ENCODE data around the gene GSTP1. TPM values are rescaled to one million over a fixed set of nuclear protein-coding genes. Genes with fewer than 3 reads are reported as not detected.

The GSTP1 gene
- total RNA-seq, 4 donors from 2014 or later, result 410 to 885 (median 651) TPM

- peak overlapping the region; percentile 76 to 83 for H3K27ac ChIP-seq
- H3K9me3 ChIP-seq, result no peaks in the 10 kb centered on the region
- H3K4me3 ChIP-seq, result peak overlapping the region; percentile 79 to 91
- H3K27me3 ChIP-seq, result no peaks in the 10 kb centered on the region
- DNase-seq, result no peak
- intact Hi-C loops (cut with DNase I; ENCODE audit: low total_unique reads), result no loop called here
- H3K4me1 ChIP-seq, result peaks cover 7 to 8% of the 10 kb centered on the region in 2 donors
- no peak for TF ChIP-seq POLR2A (IDR thresholded peaks at IDR 0.05)
- TF ChIP-seq, protein P1, sequence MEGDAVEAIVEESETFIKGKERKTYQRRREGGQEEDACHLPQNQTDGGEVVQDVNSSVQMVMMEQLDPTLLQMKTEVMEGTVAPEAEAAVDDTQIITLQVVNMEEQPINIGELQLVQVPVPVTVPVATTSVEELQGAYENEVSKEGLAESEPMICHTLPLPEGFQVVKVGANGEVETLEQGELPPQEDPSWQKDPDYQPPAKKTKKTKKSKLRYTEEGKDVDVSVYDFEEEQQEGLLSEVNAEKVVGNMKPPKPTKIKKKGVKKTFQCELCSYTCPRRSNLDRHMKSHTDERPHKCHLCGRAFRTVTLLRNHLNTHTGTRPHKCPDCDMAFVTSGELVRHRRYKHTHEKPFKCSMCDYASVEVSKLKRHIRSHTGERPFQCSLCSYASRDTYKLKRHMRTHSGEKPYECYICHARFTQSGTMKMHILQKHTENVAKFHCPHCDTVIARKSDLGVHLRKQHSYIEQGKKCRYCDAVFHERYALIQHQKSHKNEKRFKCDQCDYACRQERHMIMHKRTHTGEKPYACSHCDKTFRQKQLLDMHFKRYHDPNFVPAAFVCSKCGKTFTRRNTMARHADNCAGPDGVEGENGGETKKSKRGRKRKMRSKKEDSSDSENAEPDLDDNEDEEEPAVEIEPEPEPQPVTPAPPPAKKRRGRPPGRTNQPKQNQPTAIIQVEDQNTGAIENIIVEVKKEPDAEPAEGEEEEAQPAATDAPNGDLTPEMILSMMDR (IDR thresholded peaks at IDR 0.05), result no peak
- H3K36me3 ChIP-seq, result no peaks in the 10 kb centered on the region
These were observed 22.5 kb downstream of the GSTP1 start for GRCh38 chr11:67606093-67606491.

- H3K4me1 ChIP-seq, result peaks cover 7 to 8% of the 10 kb centered on the region in 2 donors
- peak within 1 kb of the TSS; percentile 76 to 83 for H3K27ac ChIP-seq
- intact Hi-C loops (cut with DNase I; ENCODE audit: low total_unique reads), result no loop called here
- H3K4me3 ChIP-seq, result peak within 1 kb of the TSS; percentile 79 to 91
- H3K9me3 ChIP-seq, result no peaks in the 10 kb centered on the region
- no peaks in the 10 kb centered on the region for H3K27me3 ChIP-seq
- TF ChIP-seq, protein P1 (IDR thresholded peaks at IDR 0.05), result peak; percentile 67 to 90 (median 82)
- TF ChIP-seq POLR2A (IDR thresholded peaks at IDR 0.05), result peak; percentile 37 to 69
- H3K36me3 ChIP-seq, result no peaks in the 10 kb centered on the region
- peak; percentile 96 for DNase-seq
These were observed 23.1 kb downstream of the GSTP1 start, which contains the start of gene NDUFV1 for GRCh38 chr11:67606492-67607295. NDUFV1 (plus strand) TSS chr11:67606936; CDS start chr11:67607005, 69 bp downstream.

- Histone ChIP-seq H3K4me1 (peaks cover 7 to 8% of the 10 kb centered on the region in 2 donors), H3K27me3 (no peaks in the 10 kb centered on the region), H3K4me3 (peak overlapping the region; percentile 79 to 91), H3K9me3 (no peaks in the 10 kb centered on the region), H3K27ac (peak overlapping the region; percentile 76 to 83), H3K36me3 (no peaks in the 10 kb centered on the region)
- intact Hi-C loops (cut with DNase I; ENCODE audit: low total_unique reads), result no loop called here
- no peak for DNase-seq
- TF ChIP-seq POLR2A (IDR thresholded peaks at IDR 0.05), result no peak
These were observed 23.9 kb downstream of the GSTP1 start for GRCh38 chr11:67607507-67607906.

GRCh38 chr11:67608486-67608885 lies 24.9 kb downstream of the GSTP1 start:
- H3K27me3 ChIP-seq, result no peaks in the 10 kb centered on the region
- H3K27ac ChIP-seq, result no peak overlapping the region
- no peak overlapping the region for H3K4me3 ChIP-seq
- TF ChIP-seq POLR2A (IDR thresholded peaks at IDR 0.05), result no peak
- TF ChIP-seq, protein P1 (IDR thresholded peaks at IDR 0.05), result no peak
- H3K9me3 ChIP-seq, result no peaks in the 10 kb centered on the region
- H3K4me1 ChIP-seq, result peaks cover 7 to 8% of the 10 kb centered on the region in 2 donors
- no peaks in the 10 kb centered on the region for H3K36me3 ChIP-seq
- DNase-seq, result no peak
- intact Hi-C loops (cut with DNase I; ENCODE audit: low total_unique reads), result no loop called here

GRCh38 chr11:67609316-67609715 lies 25.7 kb downstream of the GSTP1 start:
- no peak for DNase-seq
- Histone ChIP-seq H3K27me3 (no peaks in the 10 kb centered on the region), H3K9me3 (no peaks in the 10 kb centered on the region), H3K4me1 (peaks cover 7 to 8% of the 10 kb centered on the region in 2 donors), H3K27ac (no peak overlapping the region), H3K4me3 (no peak overlapping the region), H3K36me3 (no peaks in the 10 kb centered on the region)
- intact Hi-C loops (cut with DNase I; ENCODE audit: low total_unique reads), result no loop called here
- no peak for TF ChIP-seq POLR2A (IDR thresholded peaks at IDR 0.05)
- TF ChIP-seq, protein P1 (IDR thresholded peaks at IDR 0.05), result no peak

Data from uterus (tissue), 4 donors.